Endothelial cell of umbilical vein (primary cell): ENCODE measurements around the gene VSTM2B. TPM values are rescaled to one million over a fixed set of nuclear protein-coding genes. Genes with fewer than 3 reads are reported as not detected.

Experiments used
- BruUV-seq: library from RNA; stranded (reverse); fragments of 400-500 nt; replicated peaks from 2 replicates; lab custom pipeline; 2021; lab: Mats Ljungman, UMichigan
- CTCF ChIA-PET: fragments of 300-600, 350-600 bp; sonication (Branson Sonifier 250); formaldehyde crosslinking; loops from one replicate; lab custom pipeline; 2021; ENCODE audit warnings: antibody characterized with exemption, inconsistent platforms; lab: Charles Lee
- POLR2A ChIA-PET: fragments of 300-600, 350-600 bp; sonication (Branson Sonifier 250); formaldehyde crosslinking; loops from one replicate; lab custom pipeline; 2021; ENCODE audit warnings: antibody characterized with exemption, inconsistent platforms; lab: Charles Lee
- DNase-seq: peaks from one replicate; pipeline ENCODE4 v3.0.0-alpha.2; 2011; ENCODE audit warnings: low read depth, low spot score
- FAIRE-seq: peaks from 2 replicates; lab custom pipeline; 2011; peaks lifted over from hg19 to GRCh38; lab: Jason Lieb, UNC
- H2AFZ ChIP-seq: 2 replicates; pipeline ENCODE4 v1.6.0; 2012; ENCODE audit warnings: low read depth, low read length, control low read depth, inconsistent platforms
- H3K27ac ChIP-seq: 2 replicates; pipeline ENCODE4 v1.5.1; 2011; ENCODE audit warnings: low read depth, mild to moderate bottlenecking, control low read depth, low read length, moderate library complexity; ENCODE audit not compliant: insufficient read depth
- H3K27me3 ChIP-seq, 2 experiments: 2 replicates each; pipeline versions ENCODE4 v1.6.0 to v1.6.1; 2011; ENCODE audit warnings: low read length in 2 of 2, mixed read lengths in 1 of 2; ENCODE audit not compliant: control insufficient read depth in 2 of 2, insufficient read depth in 2 of 2
- H3K36me3 ChIP-seq, 2 experiments: 2 replicates in 1 of 2; 3 replicates in 1 of 2; pipeline ENCODE4 v1.5.1; 2011; ENCODE audit warnings: low read length in 2 of 2, mild to moderate bottlenecking in 1 of 2, moderate library complexity in 1 of 2; ENCODE audit not compliant: control insufficient read depth in 2 of 2, insufficient read depth in 2 of 2; ENCODE audit errors: extremely low read depth in 1 of 2
- H3K4me1 ChIP-seq: 3 replicates; pipeline ENCODE4 v1.5.1; 2011; ENCODE audit warnings: mild to moderate bottlenecking, low read length; ENCODE audit not compliant: control insufficient read depth, insufficient read depth; ENCODE audit errors: extremely low read depth
- H3K4me2 ChIP-seq: 2 replicates; pipeline ENCODE4 v1.6.1; 2011; ENCODE audit warnings: low read length, control low read depth, mixed read lengths; ENCODE audit not compliant: insufficient read depth
- H3K4me3 ChIP-seq, 3 experiments: fragments of 200-600 bp in 1 of 3; sonication (generic), shearing (Covaris generic) in 1 of 3; replicated peaks in 1 of 3; 2 replicates each; pipeline ENCODE4 v1.5.1; 2011 to 2016; ENCODE audit warnings: control low read depth in 3 of 3, low read length in 3 of 3, mild to moderate bottlenecking in 2 of 3, inconsistent platforms in 1 of 3, low read depth in 1 of 3, moderate library complexity in 1 of 3; ENCODE audit not compliant: insufficient read depth in 1 of 3
- H3K79me2 ChIP-seq: 2 replicates; pipeline ENCODE4 v1.6.0; 2012; ENCODE audit warnings: low read length, inconsistent platforms; ENCODE audit not compliant: control insufficient read depth, insufficient read depth
- H3K9ac ChIP-seq: replicated peaks from 2 replicates; pipeline ENCODE3; 2011; ENCODE audit warnings: low read length, control low read depth; ENCODE audit not compliant: insufficient read depth; ENCODE audit errors: extremely low read depth
- H3K9me1 ChIP-seq: replicated peaks from 3 replicates; pipeline ENCODE4 v1.6.0; 2011; ENCODE audit warnings: mild to moderate bottlenecking, low read length; ENCODE audit not compliant: control insufficient read depth, insufficient read depth; ENCODE audit errors: extremely low read depth
- H3K9me3 ChIP-seq: replicated peaks from 2 replicates; pipeline ENCODE4 v1.5.1; 2012; ENCODE audit warnings: low read length, inconsistent platforms; ENCODE audit not compliant: control insufficient read depth, insufficient read depth
- H4K20me1 ChIP-seq: replicated peaks from 2 replicates; pipeline ENCODE3; 2011; ENCODE audit warnings: mild to moderate bottlenecking, low read length; ENCODE audit not compliant: control insufficient read depth, insufficient read depth; ENCODE audit errors: extremely low read depth
- EZH2 ChIP-seq: IDR thresholded peaks from 2 replicates; pipeline ENCODE4 v1.6.1; 2012; ENCODE audit warnings: borderline replicate concordance, low read depth, mild to moderate bottlenecking, moderate library complexity, low read length, inconsistent platforms; ENCODE audit not compliant: severe bottlenecking
- FOS ChIP-seq: IDR thresholded peaks from 2 replicates; pipeline ENCODE4 v1.6.1; 2011; ENCODE audit warnings: mild to moderate bottlenecking, low read length, moderate library complexity, borderline replicate concordance; ENCODE audit not compliant: insufficient read depth
- GATA2 ChIP-seq: IDR thresholded peaks from 2 replicates; pipeline ENCODE4 v1.7.0; 2011; ENCODE audit warnings: low read depth, mild to moderate bottlenecking, moderate library complexity, mixed read lengths, low read length; ENCODE audit not compliant: insufficient read length, insufficient read depth
- JUN ChIP-seq: IDR thresholded peaks from 2 replicates; pipeline ENCODE4 v1.6.1; 2011; ENCODE audit warnings: borderline replicate concordance, low read depth; ENCODE audit not compliant: insufficient read length, insufficient read depth
- MYC ChIP-seq: IDR thresholded peaks from one replicate; pipeline ENCODE4 v1.6.1; 2011; ENCODE audit warnings: mild to moderate bottlenecking, low read depth, low read length
- POLR2A ChIP-seq: IDR thresholded peaks from 2 replicates; pipeline ENCODE4 v1.6.1; 2012; ENCODE audit warnings: low read depth, mild to moderate bottlenecking, control low read depth, low read length
- POLR2AphosphoS5 ChIP-seq: IDR thresholded peaks from 2 replicates; pipeline ENCODE4 v1.6.1; 2012; ENCODE audit warnings: low read depth, mild to moderate bottlenecking, control low read depth, low read length, moderate library complexity; ENCODE audit not compliant: insufficient read depth
- dilution Hi-C: fragments of 300-500 bp; cut with MboI; formaldehyde crosslinking; loops from one replicate; pipeline ENCODE4 v1.15.0; 2019; ENCODE audit warnings: low sequenced_read_pairs; ENCODE audit not compliant: extremely low pct_ligation_motif_present
- intact Hi-C: fragments of 100-400 bp; cut with micrococcal nuclease; formaldehyde crosslinking; loops from one replicate; pipeline ENCODE4 v1.10.0; 2022
- polyA plus RNA-seq, 4 experiments: library from polyadenylated mRNA; depleted of rRNA in 3 of 4; stranded (reverse) in 3 of 4; unstranded in 1 of 4; fragments of >200 nt; gene quantifications; 2 replicates each; pipeline versions ENCODE4 v1.2.1 to v1.2.3, GENCODE V29; 2011 to 2012; ENCODE audit warnings: missing spikeins in 1 of 4
- total RNA-seq: library from RNA; stranded (reverse); gene quantifications from 2 replicates; pipeline ENCODE4 v1.2.3, GENCODE V29; 2021
- TF ChIP-seq, protein P1 (sequence below): IDR thresholded peaks from 2 replicates; pipeline ENCODE4 v1.6.1; 2011; ENCODE audit not compliant: insufficient read depth, insufficient read length
- TF ChIP-seq, protein P2 (sequence below), 2 donors: IDR thresholded peaks; 1 replicate in 1 of 2; 2 replicates in 1 of 2; pipeline ENCODE4 v1.5.1; 2011; ENCODE audit warnings: low read length in 2 of 2, mild to moderate bottlenecking in 2 of 2, moderate library complexity in 2 of 2, control low read depth in 1 of 2, inconsistent platforms in 1 of 2, low read depth in 1 of 2; ENCODE audit not compliant: insufficient read depth in 1 of 2; ENCODE audit errors: extremely low read depth in 1 of 2

Gene VSTM2B
- total and polyA plus RNA-seq, 2 donors (not counting 3 experiments of a cell fraction or from before 2014, with no cell fraction given) = not detected

DNA sequence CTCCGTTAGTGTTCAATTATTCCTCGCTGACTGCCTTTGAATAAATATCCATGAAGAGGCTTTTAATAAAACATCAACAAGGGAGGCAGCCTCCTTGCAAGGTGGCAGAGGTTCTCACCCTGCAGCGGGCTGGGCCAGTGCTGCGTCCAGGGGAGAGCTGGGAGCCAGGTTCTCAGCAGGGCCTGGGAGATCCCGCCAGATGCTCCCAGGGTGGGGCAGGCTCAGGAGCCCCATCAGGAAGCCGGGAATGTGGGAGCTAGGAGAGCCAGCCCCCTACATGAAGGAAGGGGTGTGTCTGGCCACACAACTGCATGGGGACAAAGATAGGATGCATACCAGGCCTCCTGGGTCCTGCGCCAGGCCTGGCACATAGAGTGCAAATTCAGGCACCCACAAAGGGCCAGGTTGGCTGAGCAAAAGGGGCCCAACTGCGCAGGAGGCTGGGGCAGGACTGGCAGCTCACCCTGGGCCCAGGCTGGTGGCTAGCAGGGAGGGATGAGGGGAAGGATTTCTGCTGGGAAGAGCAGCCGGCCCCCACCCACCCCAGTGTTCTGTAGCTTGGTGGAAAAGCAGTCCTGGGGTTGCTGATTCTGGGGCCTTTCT is 22.8 kb downstream of the VSTM2B start:
- Histone ChIP-seq H3K4me3 (no peak overlapping the region), H3K9ac (no peak overlapping the region), H3K27me3 (no peaks in the 10 kb centered on the region), H3K9me3 (no peaks in the 10 kb centered on the region), H3K4me2 (no peak overlapping the region), H3K4me1 (no peaks in the 10 kb centered on the region), H2AFZ (no peak overlapping the region), H3K79me2 (no peaks in the 10 kb centered on the region), H3K9me1 (no peaks in the 10 kb centered on the region), H4K20me1 (no peaks in the 10 kb centered on the region), H3K36me3 (no peaks in the 10 kb centered on the region), H3K27ac (no peak overlapping the region)
- intact Hi-C loops (no loop called here), dilution Hi-C loops (no loop called here)
- FAIRE-seq = no peak
- DNase-seq = no peak
- no TSS peak for BruUV-seq
- CTCF ChIA-PET = no interaction called here
- POLR2A ChIA-PET = no interaction called here
- TF ChIP-seq POLR2A = no peak
- no peak for TF ChIP-seq FOS
- TF ChIP-seq, protein P1, sequence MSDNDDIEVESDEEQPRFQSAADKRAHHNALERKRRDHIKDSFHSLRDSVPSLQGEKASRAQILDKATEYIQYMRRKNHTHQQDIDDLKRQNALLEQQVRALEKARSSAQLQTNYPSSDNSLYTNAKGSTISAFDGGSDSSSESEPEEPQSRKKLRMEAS = no peak

DNA sequence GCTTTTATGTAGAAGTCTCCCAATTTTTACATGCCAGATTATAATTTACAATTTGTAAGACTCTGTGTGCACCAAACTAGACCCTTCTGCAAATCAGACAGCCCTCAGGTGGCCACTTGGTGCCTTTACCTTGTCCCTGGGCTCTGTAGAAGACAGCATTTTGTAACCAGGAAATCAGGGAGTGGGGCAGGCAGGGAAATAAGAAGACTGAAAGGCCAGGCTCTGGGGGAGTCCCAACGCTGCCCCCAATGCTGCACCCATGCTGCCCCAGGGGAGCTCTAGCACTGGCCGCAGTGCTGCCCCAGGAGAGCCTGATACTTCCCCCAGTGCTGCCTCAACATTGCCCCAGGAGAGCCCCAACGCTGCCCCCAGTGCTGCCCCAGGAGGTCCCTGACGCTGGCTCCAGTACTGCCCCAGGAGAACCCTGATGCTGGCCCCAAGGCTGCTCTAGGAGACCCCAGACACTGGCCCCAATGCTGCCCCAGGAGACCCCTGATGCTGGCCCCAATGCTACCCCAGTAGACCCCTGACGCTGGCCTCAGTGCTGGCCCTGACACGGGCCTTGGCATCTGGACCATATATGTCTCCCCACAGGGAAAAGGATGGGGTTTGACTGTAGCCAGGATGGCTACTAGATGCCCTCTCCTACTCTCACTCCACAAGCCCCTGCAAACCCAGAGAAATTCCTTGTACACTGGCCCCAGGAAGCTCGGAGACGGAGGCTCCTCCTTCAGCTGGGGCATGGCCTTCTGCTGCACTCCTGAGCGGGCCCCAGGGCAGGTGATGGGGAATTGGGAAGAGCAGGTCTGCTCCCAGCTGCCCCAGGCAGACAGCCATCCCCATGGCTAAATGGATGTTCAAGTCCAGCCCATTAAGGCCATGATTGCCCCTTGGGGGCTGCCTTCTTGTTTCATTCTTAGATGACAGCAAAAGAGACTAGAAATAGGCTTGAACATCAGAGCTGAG is 23.6 kb downstream of the VSTM2B start:
- BruUV-seq = no TSS peak
- no peaks in the 10 kb centered on the region for H3K9me1 ChIP-seq
- intact Hi-C loops (no loop called here), dilution Hi-C loops (no loop called here)
- H3K36me3 ChIP-seq = no peaks in the 10 kb centered on the region
- no peak overlapping the region for H2AFZ ChIP-seq
- no peak overlapping the region for H3K27ac ChIP-seq
- no peak for DNase-seq
- H3K4me1 ChIP-seq = no peaks in the 10 kb centered on the region
- FAIRE-seq = no peak
- no peaks in the 10 kb centered on the region for H3K79me2 ChIP-seq
- no peaks in the 10 kb centered on the region for H4K20me1 ChIP-seq
- no peak overlapping the region for H3K4me2 ChIP-seq
- no peaks in the 10 kb centered on the region for H3K9me3 ChIP-seq
- TF ChIP-seq EZH2 = no peak
- TF ChIP-seq MYC = no peak
- TF ChIP-seq GATA2 = no peak
- TF ChIP-seq, protein P1 = no peak
- TF ChIP-seq POLR2A = no peak
- TF ChIP-seq FOS = no peak
- no peak for TF ChIP-seq POLR2AphosphoS5
- no peak for TF ChIP-seq JUN
- TF ChIP-seq, protein P2, sequence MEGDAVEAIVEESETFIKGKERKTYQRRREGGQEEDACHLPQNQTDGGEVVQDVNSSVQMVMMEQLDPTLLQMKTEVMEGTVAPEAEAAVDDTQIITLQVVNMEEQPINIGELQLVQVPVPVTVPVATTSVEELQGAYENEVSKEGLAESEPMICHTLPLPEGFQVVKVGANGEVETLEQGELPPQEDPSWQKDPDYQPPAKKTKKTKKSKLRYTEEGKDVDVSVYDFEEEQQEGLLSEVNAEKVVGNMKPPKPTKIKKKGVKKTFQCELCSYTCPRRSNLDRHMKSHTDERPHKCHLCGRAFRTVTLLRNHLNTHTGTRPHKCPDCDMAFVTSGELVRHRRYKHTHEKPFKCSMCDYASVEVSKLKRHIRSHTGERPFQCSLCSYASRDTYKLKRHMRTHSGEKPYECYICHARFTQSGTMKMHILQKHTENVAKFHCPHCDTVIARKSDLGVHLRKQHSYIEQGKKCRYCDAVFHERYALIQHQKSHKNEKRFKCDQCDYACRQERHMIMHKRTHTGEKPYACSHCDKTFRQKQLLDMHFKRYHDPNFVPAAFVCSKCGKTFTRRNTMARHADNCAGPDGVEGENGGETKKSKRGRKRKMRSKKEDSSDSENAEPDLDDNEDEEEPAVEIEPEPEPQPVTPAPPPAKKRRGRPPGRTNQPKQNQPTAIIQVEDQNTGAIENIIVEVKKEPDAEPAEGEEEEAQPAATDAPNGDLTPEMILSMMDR (IDR thresholded peaks at IDR 0.05; ENCODE audit: extremely low read depth in 1 of 2, insufficient read depth in 1 of 2, low read depth in 1 of 2, low read length in 2 of 2) = no peak
- no peak overlapping the region for H3K4me3 ChIP-seq
- H3K9ac ChIP-seq = no peak overlapping the region
- H3K27me3 ChIP-seq = no peaks in the 10 kb centered on the region
- ChIA-PET CTCF (no interaction called here), POLR2A (no interaction called here)
